Spleen (tissue), 11 donors: ENCODE results near the gene LRMDA. TPM values are rescaled to one million over a fixed set of nuclear protein-coding genes. Genes with fewer than 3 reads are reported as not detected.

Experiments
- DNase-seq: peaks from one replicate; pipeline ENCODE4 v3.0.0-alpha.2; 2020
- H3K27ac ChIP-seq, 8 donors: fragments of 200-600 bp; sonication (generic) in 7 of 8; 1 replicate in 4 of 8; 2 replicates in 4 of 8; pipeline versions ENCODE4 v1.5.0 to v1.8.0; 2016 to 2021; ENCODE audit warnings: inconsistent platforms in 4 of 8, mild to moderate bottlenecking in 4 of 8, moderate library complexity in 1 of 8
- H3K27me3 ChIP-seq, 7 donors: fragments of 200-600 bp; sonication (generic) in 6 of 7; replicated peaks in 1 of 7; 1 replicate in 4 of 7; 2 replicates in 3 of 7; pipeline versions ENCODE4 v1.5.0 to v1.8.0; 2016 to 2021; ENCODE audit warnings: inconsistent platforms in 3 of 7, mild to moderate bottlenecking in 1 of 7
- H3K36me3 ChIP-seq, 6 donors: fragments of 200-600 bp; sonication (generic) in 5 of 6; 1 replicate in 4 of 6; 2 replicates in 2 of 6; pipeline versions ENCODE4 v1.5.0 to v1.8.0; 2016 to 2021; ENCODE audit warnings: inconsistent platforms in 2 of 6
- H3K4me1 ChIP-seq, 6 donors: fragments of 200-600 bp; sonication (generic) in 5 of 6; 1 replicate in 3 of 6; 2 replicates in 3 of 6; pipeline versions ENCODE4 v1.5.0 to v1.8.0; 2016 to 2021; ENCODE audit warnings: inconsistent platforms in 3 of 6
- H3K4me3 ChIP-seq, 8 donors: fragments of 200-600 bp; sonication (generic) in 7 of 8; 1 replicate in 4 of 8; 2 replicates in 4 of 8; pipeline versions ENCODE4 v1.5.0 to v1.8.0; 2016 to 2021; ENCODE audit warnings: inconsistent platforms in 4 of 8, mild to moderate bottlenecking in 4 of 8, moderate library complexity in 2 of 8
- H3K9me3 ChIP-seq, 8 donors: fragments of 200-600 bp; sonication (generic) in 7 of 8; 1 replicate in 4 of 8; 2 replicates in 4 of 8; pipeline versions ENCODE4 v1.5.0 to v1.8.0; 2016 to 2021; ENCODE audit warnings: inconsistent platforms in 4 of 8
- POLR2A ChIP-seq, 3 donors: fragments of 450-650 bp; IDR thresholded peaks; one replicate each; pipeline ENCODE4 v1.5.1; 2017; ENCODE audit warnings: antibody characterized with exemption in 3 of 3, mild to moderate bottlenecking in 1 of 3
- POLR2AphosphoS5 ChIP-seq, 3 donors: sonication (generic); formaldehyde crosslinking; IDR thresholded peaks; one replicate each; pipeline ENCODE4 v1.5.1; 2017; ENCODE audit warnings: antibody characterized with exemption in 3 of 3
- WGBS, 5 donors: extraction: QIAGEN DNeasy Blood & Tissue Kit in 3 of 5; methylation state at CpG; one replicate each; pipeline versions ENCODE4 v1.1.5 to v1.1.7; 2013 to 2018; 5-methylcytosine and 5-hydroxymethylcytosine counted together
- intact Hi-C: fragments of 100-400 bp; cut with DNase I; formaldehyde crosslinking; loops from one replicate; pipeline ENCODE4 v1.15.0; 2023; ENCODE audit warnings: low total_unique reads
- polyA plus RNA-seq, 3 donors: library from polyadenylated mRNA; stranded (reverse); fragments of 200-250 nt; gene quantifications; one replicate each; pipeline ENCODE4 v1.2.1, GENCODE V29; 2013
- total RNA-seq, 7 donors: library from RNA; depleted of rRNA in 3 of 7; stranded (reverse); fragments of >200 nt in 3 of 7; fragmentation: NEBNext Ultra II Directional in 4 of 7; extraction: Animal tissue kit (Norgen Biotek cat#: 25700) in 4 of 7; gene quantifications; one replicate each; pipeline versions ENCODE4 v1.1.0 to v1.2.1, GENCODE V29; 2016 to 2021
- TF ChIP-seq, protein P1 (sequence below), 11 experiments: fragments of 200-600 bp in 7 of 11; fragments of 450-650 bp in 4 of 11; sonication (generic) in 4 of 11; IDR thresholded peaks in 8 of 11; conservative IDR thresholded peaks in 3 of 11; 1 replicate in 7 of 11; 2 replicates in 4 of 11; pipeline versions ENCODE4 v1.4.0 to v1.8.0; 2016 to 2021; ENCODE audit warnings: antibody characterized with exemption in 11 of 11, inconsistent platforms in 4 of 11, mild to moderate bottlenecking in 1 of 11
- donor health status: healthy with polysubstance abuse.
- donor health status: DM: no; HTN: no; CAD: no; lungs with moderate emphysema.
- donor health status: DM: no; HTN: no; CAD: no.
- donor health status: Bipolar disorder and iron deficiency.
- donor health status: healthy.
- donor health status: DM: no; HTN: no; CAD: no.
- donor health status: DM: yes; HTN: yes; CAD: no.

LRMDA gene
- total and polyA plus RNA-seq, 10 donors: 7.3 to 46.6 (median 28.2) TPM

DNA sequence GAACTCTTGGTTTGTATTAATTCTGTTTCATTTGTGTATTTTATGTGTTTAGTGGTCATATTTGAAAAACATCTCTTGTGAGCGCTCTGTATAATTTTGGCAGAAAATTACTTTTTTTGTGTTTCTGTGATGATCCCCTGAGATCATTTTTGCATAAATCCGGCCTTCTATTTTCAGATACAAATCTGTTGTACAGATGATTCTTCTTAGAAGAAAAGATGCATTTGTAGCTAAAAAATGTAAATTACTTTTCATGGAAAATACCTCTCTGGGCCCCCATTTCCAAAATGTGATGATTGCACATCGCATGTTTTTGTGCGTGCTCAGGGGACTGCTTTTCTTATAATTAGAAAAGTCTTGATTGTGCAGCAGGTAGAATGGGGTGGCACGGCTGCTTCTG lies 395.4 kb downstream of the LRMDA start:
- H3K27me3 ChIP-seq: no peaks in the 10 kb centered on the region
- intact Hi-C loops: no loop called here
- TF ChIP-seq POLR2AphosphoS5 (IDR thresholded peaks at IDR 0.05) (no peak), POLR2A (IDR thresholded peaks at IDR 0.05) (no peak)
- TF ChIP-seq, protein P1, sequence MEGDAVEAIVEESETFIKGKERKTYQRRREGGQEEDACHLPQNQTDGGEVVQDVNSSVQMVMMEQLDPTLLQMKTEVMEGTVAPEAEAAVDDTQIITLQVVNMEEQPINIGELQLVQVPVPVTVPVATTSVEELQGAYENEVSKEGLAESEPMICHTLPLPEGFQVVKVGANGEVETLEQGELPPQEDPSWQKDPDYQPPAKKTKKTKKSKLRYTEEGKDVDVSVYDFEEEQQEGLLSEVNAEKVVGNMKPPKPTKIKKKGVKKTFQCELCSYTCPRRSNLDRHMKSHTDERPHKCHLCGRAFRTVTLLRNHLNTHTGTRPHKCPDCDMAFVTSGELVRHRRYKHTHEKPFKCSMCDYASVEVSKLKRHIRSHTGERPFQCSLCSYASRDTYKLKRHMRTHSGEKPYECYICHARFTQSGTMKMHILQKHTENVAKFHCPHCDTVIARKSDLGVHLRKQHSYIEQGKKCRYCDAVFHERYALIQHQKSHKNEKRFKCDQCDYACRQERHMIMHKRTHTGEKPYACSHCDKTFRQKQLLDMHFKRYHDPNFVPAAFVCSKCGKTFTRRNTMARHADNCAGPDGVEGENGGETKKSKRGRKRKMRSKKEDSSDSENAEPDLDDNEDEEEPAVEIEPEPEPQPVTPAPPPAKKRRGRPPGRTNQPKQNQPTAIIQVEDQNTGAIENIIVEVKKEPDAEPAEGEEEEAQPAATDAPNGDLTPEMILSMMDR (IDR thresholded peaks at IDR 0.05 in 8 of 11, conservative IDR thresholded peaks at IDR 0.05 in 3 of 11): no peak
- no peaks in the 10 kb centered on the region for H3K36me3 ChIP-seq
- no peak for DNase-seq
- H3K27ac ChIP-seq: no peak overlapping the region
- H3K9me3 ChIP-seq: peaks cover 0 to 3% (median 0%) of the 10 kb centered on the region in 8 donors
- no peaks in the 10 kb centered on the region for H3K4me1 ChIP-seq
- no peak overlapping the region for H3K4me3 ChIP-seq
- 75 to 96% (median 94%) methylated on average over 5 of the region's 5 CpGs for WGBS, 5 donors

DNA sequence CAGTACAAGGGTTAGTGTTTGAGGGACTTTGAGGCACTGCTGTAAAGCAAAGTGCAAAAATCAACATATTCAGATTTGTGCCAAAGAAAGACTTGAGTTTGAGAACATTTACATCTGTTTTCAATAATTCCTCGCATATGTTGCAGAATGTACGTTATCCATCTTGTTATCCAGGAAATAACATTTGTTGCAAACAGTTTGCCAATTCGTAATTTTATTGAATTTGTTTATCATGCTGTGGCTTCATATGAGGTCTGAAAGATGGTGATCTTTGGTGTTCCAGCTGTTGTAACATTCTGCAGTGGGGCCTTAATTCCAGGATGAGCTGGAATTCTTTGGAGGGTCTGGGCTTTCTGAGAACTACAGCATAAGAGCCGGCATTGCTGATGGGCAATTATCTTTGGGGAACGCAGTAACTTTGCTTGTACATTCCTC lies 396.2 kb downstream of the LRMDA start:
- H3K4me3 ChIP-seq: no peak overlapping the region
- H3K27me3 ChIP-seq: no peaks in the 10 kb centered on the region
- no peaks in the 10 kb centered on the region for H3K4me1 ChIP-seq
- WGBS, 5 donors: 91 to 96% (median 91%) methylated on average over 5 of the region's 5 CpGs
- no peak for TF ChIP-seq POLR2AphosphoS5 (IDR thresholded peaks at IDR 0.05)
- TF ChIP-seq, protein P1 (IDR thresholded peaks at IDR 0.05 in 8 of 11, conservative IDR thresholded peaks at IDR 0.05 in 3 of 11): no peak
- TF ChIP-seq POLR2A (IDR thresholded peaks at IDR 0.05): no peak
- intact Hi-C loops: no loop called here
- H3K27ac ChIP-seq: no peak overlapping the region
- H3K9me3 ChIP-seq: peaks cover 0 to 10% (median 0%) of the 10 kb centered on the region in 8 donors
- DNase-seq: no peak
- no peaks in the 10 kb centered on the region for H3K36me3 ChIP-seq

DNA sequence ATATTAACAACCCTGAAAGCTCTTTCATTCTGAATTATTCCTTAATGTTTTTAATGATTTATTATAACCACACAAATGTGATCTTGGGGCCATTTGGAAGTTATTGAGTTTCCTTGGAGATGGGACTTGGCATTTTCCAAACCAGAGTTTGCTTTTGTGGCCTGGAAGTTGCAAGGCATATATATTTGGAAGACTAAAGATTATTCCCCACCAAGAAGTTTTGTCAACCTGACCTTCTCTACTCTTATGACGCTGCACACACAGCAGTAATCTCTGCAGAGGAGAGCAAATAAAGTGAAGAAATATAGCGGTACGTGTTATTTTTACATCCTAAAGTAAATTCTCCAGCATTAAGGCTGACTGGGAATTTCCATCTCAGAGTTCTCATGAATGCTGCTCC lies 397.0 kb downstream of the LRMDA start:
- Histone ChIP-seq H3K27me3 (no peaks in the 10 kb centered on the region), H3K27ac (no peak overlapping the region), H3K36me3 (no peaks in the 10 kb centered on the region), H3K4me1 (no peaks in the 10 kb centered on the region), H3K4me3 (no peak overlapping the region), H3K9me3 (peaks cover 0 to 10% (median 0%) of the 10 kb centered on the region in 8 donors)
- DNase-seq: no peak
- no peak for TF ChIP-seq POLR2A (IDR thresholded peaks at IDR 0.05)
- TF ChIP-seq, protein P1 (IDR thresholded peaks at IDR 0.05 in 8 of 11, conservative IDR thresholded peaks at IDR 0.05 in 3 of 11): no peak
- no peak for TF ChIP-seq POLR2AphosphoS5 (IDR thresholded peaks at IDR 0.05)
- 88 to 97% (median 93%) methylated on average over 3 of the region's 3 CpGs for WGBS, 5 donors
- intact Hi-C loops: no loop called here

DNA sequence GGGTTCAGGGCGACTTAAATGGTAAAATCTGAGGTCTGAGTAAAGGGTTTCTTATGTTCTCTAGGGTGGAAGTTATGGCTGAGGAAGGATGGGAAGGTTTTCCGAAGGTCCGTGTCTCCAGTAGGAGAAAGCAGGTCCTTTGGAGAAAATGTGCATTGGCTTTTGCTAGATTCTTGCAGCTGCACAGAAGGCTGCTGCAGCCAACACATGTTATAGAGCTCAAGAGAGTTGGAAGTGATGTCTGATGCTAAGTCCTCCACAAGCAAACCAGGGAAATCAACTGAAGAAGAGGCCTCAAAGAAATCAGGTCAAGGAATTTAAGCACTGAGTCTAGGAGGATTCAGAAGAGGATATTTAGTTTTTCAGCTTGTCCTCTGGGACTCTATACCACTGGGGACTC lies 404.6 kb downstream of the LRMDA start:
- no peaks in the 10 kb centered on the region for H3K27me3 ChIP-seq
- DNase-seq: no peak
- H3K4me3 ChIP-seq: no peak overlapping the region
- H3K9me3 ChIP-seq: peaks cover 0 to 10% (median 0%) of the 10 kb centered on the region in 8 donors
- H3K36me3 ChIP-seq: no peaks in the 10 kb centered on the region
- intact Hi-C loops: no loop called here
- no peak overlapping the region for H3K27ac ChIP-seq
- 81 to 91% (median 87%) methylated on average over 3 of the region's 3 CpGs for WGBS, 5 donors
- TF ChIP-seq, protein P1 (IDR thresholded peaks at IDR 0.05 in 8 of 11, conservative IDR thresholded peaks at IDR 0.05 in 3 of 11): no peak
- TF ChIP-seq POLR2AphosphoS5 (IDR thresholded peaks at IDR 0.05) (no peak), POLR2A (IDR thresholded peaks at IDR 0.05) (no peak)
- no peaks in the 10 kb centered on the region for H3K4me1 ChIP-seq
